C4-2B (cell line): ENCODE measurements around the gene TPSAB1.
"Not testable (repeated sequence)": the region's sequence is repeated elsewhere in the genome, so short reads cannot be mapped to it uniquely, and the experiment has no call there.

ENCODE experiments used
- ZFX ChIP-seq: fragments of 450-650 bp; IDR thresholded peaks from 2 replicates; pipeline ENCODE4 v1.6.1; 2017
- TF ChIP-seq, protein P1 (sequence below): fragments of 450-650 bp; conservative IDR thresholded peaks from 2 replicates; pipeline ENCODE4 v1.5.1; 2017; ENCODE audit warnings: mild to moderate bottlenecking

DNA sequence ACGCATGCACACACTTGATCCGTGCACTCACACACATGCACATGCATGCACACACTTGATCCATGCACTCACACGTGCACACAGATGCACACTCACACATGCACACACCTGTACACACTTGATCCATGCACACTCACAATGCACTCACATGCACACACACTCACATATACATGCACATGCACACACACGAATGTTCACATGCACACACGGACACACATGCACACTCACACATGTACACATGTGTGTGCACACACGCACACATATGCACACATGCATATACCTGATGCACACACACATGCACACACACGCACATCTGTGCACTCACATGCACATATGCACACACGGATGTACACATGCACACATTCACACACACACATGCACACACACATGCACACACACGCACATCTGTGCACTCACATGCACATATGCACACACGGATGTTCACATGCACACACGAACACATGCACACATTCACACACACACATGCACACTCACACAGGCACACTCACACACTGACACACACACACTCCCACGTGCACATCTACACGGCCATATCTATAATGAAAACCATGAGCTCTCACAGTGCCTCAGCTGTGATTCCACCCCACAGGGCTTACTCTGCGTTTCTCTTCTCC lies 7.5 kb downstream of the TPSAB1 start:
- TF ChIP-seq, protein P1, sequence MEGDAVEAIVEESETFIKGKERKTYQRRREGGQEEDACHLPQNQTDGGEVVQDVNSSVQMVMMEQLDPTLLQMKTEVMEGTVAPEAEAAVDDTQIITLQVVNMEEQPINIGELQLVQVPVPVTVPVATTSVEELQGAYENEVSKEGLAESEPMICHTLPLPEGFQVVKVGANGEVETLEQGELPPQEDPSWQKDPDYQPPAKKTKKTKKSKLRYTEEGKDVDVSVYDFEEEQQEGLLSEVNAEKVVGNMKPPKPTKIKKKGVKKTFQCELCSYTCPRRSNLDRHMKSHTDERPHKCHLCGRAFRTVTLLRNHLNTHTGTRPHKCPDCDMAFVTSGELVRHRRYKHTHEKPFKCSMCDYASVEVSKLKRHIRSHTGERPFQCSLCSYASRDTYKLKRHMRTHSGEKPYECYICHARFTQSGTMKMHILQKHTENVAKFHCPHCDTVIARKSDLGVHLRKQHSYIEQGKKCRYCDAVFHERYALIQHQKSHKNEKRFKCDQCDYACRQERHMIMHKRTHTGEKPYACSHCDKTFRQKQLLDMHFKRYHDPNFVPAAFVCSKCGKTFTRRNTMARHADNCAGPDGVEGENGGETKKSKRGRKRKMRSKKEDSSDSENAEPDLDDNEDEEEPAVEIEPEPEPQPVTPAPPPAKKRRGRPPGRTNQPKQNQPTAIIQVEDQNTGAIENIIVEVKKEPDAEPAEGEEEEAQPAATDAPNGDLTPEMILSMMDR, result not testable (repeated sequence)
- TF ChIP-seq ZFX, result not testable (repeated sequence)
